Peyer's patch (tissue), 4 donors: ENCODE results near the gene EIF3A.

Experiments used
- CTCF ChIP-seq, 6 experiments: fragments of 450-650 bp in 4 of 6; fragments of 200-600 bp in 2 of 6; sonication (generic) in 1 of 6; IDR thresholded peaks; one replicate each; pipeline ENCODE4 v1.5.1; 2017 to 2019; ENCODE audit warnings: antibody characterized with exemption in 6 of 6, mild to moderate bottlenecking in 3 of 6, moderate library complexity in 1 of 6
- POLR2A ChIP-seq, 2 donors: fragments of 450-650 bp; IDR thresholded peaks; one replicate each; pipeline ENCODE4 v1.5.1; 2017; ENCODE audit warnings: antibody characterized with exemption in 2 of 2, mild to moderate bottlenecking in 2 of 2, moderate library complexity in 2 of 2

GRCh38 chr10:119116326-119116951 lies 35.8 kb upstream of the EIF3A start:
- TF ChIP-seq POLR2A (IDR thresholded peaks at IDR 0.05) (no peak), CTCF (IDR thresholded peaks at IDR 0.05) (no peak)
